HG03521 (cell line): ENCODE measurements around the gene SLC35E2B.
"Not testable (repeated sequence)": the region's sequence is repeated elsewhere in the genome, so short reads cannot be mapped to it uniquely, and the experiment has no call there.

Source experiments
- ATAC-seq: cut with Tn5 transposase; IDR thresholded peaks from one replicate; pipeline ENCODE4 v1.9.1; 2021; ENCODE audit warnings: mild to moderate bottlenecking, moderate library complexity; ENCODE audit not compliant: unreplicated experiment

SLC35E2B gene

GRCh38 chr1:1647567-1648241 lies 44.9 kb downstream of the SLC35E2B start:
- ATAC-seq, result not testable (repeated sequence)

- not testable (repeated sequence) for ATAC-seq
Observed at GRCh38 chr1:1646326-1646725, 46.3 kb downstream of the SLC35E2B start.

GRCh38 chr1:1640711-1641461 lies 51.7 kb downstream of the SLC35E2B start:
- not testable (repeated sequence) for ATAC-seq

- not testable (repeated sequence) for ATAC-seq
Observed at GRCh38 chr1:1640081-1640480, 52.5 kb downstream of the SLC35E2B start.

GRCh38 chr1:1639368-1639767 lies 53.2 kb downstream of the SLC35E2B start:
- ATAC-seq, result not testable (repeated sequence)

- ATAC-seq, result not testable (repeated sequence)
Observed at GRCh38 chr1:1638528-1638927, 54.1 kb downstream of the SLC35E2B start.

- not testable (repeated sequence) for ATAC-seq
Observed at GRCh38 chr1:1637479-1637875, 55.1 kb downstream of the SLC35E2B start.

- ATAC-seq, result not testable (repeated sequence)
Observed at GRCh38 chr1:1636621-1637478, 55.7 kb downstream of the SLC35E2B start.

GRCh38 chr1:1634613-1635012 lies 58.0 kb downstream of the SLC35E2B start:
- not testable (repeated sequence) for ATAC-seq

GRCh38 chr1:1633409-1633808 lies 59.2 kb downstream of the SLC35E2B start:
- not testable (repeated sequence) for ATAC-seq

GRCh38 chr1:1631782-1632420 lies 60.7 kb downstream of the SLC35E2B start, which contains the start of gene MMP23B:
Gene MMP23B, plus strand, starts transcription at chr1:1632173. Its CDS starts 46 bp downstream, at chr1:1632219.
- no peak for ATAC-seq

GRCh38 chr1:1630965-1631781 lies 61.4 kb downstream of the SLC35E2B start:
- ATAC-seq, result no peak

- ATAC-seq, result peak; percentile 66
Observed at GRCh38 chr1:1630191-1630964, 62.2 kb downstream of the SLC35E2B start.

GRCh38 chr1:1629430-1630190 lies 63.0 kb downstream of the SLC35E2B start:
- ATAC-seq, result no peak

- ATAC-seq, result no peak
Observed at GRCh38 chr1:1628754-1629429, 63.7 kb downstream of the SLC35E2B start.

- ATAC-seq, result no peak
Observed at GRCh38 chr1:1627829-1628753, 64.5 kb downstream of the SLC35E2B start.
